ENCODE results near the gene TMEM256. TPM values are rescaled to one million over a fixed set of nuclear protein-coding genes. Genes with fewer than 3 reads are reported as not detected.
A peak's percentile ranks its signal among the peaks of the same experiment; 100 is the strongest.

TMEM256 gene
- total RNA-seq, 1 experiment from 2014 or later, result 151 TPM

DNA sequence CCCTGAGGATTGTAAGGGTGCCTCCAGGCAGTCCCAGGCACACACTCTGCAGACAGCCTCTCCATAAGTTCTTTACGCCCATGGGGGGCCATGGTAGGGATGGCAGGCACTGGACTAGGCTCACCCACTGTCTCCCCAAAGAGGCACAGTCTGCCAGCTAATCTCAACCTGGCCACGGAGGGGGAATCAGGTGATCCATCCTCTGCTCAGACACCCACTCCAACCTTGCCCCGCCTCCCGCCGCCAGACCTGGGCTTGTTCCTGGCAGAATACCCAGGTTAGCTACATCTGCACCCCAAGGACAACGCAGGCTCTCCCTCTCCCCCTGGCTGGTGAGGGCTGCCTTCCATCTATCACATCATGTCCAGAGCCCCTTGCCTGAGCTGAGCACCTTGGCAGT lies 5.0 kb upstream of the TMEM256 start:
- H2BK20ac ChIP-seq (ENCODE audit: low read depth, low read length, poor library complexity, severe bottlenecking), result no peak overlapping the region
- H3K27me3 ChIP-seq (ENCODE audit: insufficient read depth, low read length), result no peaks in the 10 kb centered on the region
- Mint-ChIP-seq H3K27ac (peak overlapping the region in 1 of 3 experiments; percentile 28; a peak in 1 of 7 replicates), H3K4me1 (peaks cover 18 to 38% of the 10 kb centered on the region in 2 experiments), H3K9me3 (peaks cover 0 to 2% of the 10 kb centered on the region in 2 experiments; a peak in 1 of 5 replicates), H3K27me3 (ENCODE audit: low read depth) (no peaks in the 10 kb centered on the region), H3K4me3 (no peak overlapping the region; a peak in 1 of 5 replicates), H3K36me3 (ENCODE audit: insufficient read depth in 1 of 3, low read depth in 3 of 3) (peaks cover 16 to 36% (median 27%) of the 10 kb centered on the region in 3 experiments)
- no peak overlapping the region for H3K56ac ChIP-seq (ENCODE audit: insufficient read length, low read depth, low read length)
- no peaks in the 10 kb centered on the region for H3K79me1 ChIP-seq (ENCODE audit: insufficient read depth, low read depth, low read length, poor library complexity, severe bottlenecking)
- no peak overlapping the region for H3K4ac ChIP-seq (ENCODE audit: low read depth, low read length)
- no peak overlapping the region for H2BK120ac ChIP-seq (ENCODE audit: low read depth, low read length, poor library complexity, severe bottlenecking)
- no peak overlapping the region for H3K27ac ChIP-seq (ENCODE audit: insufficient read length, low read depth, low read length)
- no CpG with 5 or more reads among the region's 6 CpGs for WGBS (ENCODE audit: extremely low coverage, insufficient read length, low lambda C conversion rate)
- no peak overlapping the region for H3T11ph ChIP-seq (ENCODE audit: low read length)
- TF ChIP-seq, protein P1, sequence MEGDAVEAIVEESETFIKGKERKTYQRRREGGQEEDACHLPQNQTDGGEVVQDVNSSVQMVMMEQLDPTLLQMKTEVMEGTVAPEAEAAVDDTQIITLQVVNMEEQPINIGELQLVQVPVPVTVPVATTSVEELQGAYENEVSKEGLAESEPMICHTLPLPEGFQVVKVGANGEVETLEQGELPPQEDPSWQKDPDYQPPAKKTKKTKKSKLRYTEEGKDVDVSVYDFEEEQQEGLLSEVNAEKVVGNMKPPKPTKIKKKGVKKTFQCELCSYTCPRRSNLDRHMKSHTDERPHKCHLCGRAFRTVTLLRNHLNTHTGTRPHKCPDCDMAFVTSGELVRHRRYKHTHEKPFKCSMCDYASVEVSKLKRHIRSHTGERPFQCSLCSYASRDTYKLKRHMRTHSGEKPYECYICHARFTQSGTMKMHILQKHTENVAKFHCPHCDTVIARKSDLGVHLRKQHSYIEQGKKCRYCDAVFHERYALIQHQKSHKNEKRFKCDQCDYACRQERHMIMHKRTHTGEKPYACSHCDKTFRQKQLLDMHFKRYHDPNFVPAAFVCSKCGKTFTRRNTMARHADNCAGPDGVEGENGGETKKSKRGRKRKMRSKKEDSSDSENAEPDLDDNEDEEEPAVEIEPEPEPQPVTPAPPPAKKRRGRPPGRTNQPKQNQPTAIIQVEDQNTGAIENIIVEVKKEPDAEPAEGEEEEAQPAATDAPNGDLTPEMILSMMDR (conservative IDR thresholded peaks at IDR 0.05), result no peak
- H2BK5ac ChIP-seq (ENCODE audit: insufficient read length, low read length), result no peak overlapping the region
- H4K5ac ChIP-seq (ENCODE audit: insufficient read length, low read depth, low read length), result no peak overlapping the region
- no peaks in the 10 kb centered on the region for H3K9me3 ChIP-seq (ENCODE audit: control insufficient read depth, low read depth, low read length)
- H3K79me2 ChIP-seq (ENCODE audit: insufficient read depth, low read length), result no peaks in the 10 kb centered on the region
- no peak overlapping the region for H2AFZ ChIP-seq (ENCODE audit: low read length)
- peaks cover 5% of the 10 kb centered on the region for H3K23me2 ChIP-seq (ENCODE audit: insufficient read length, low read depth, low read length, poor library complexity, severe bottlenecking)
- no peak overlapping the region for H4K8ac ChIP-seq (replicated peaks; ENCODE audit: insufficient read length, low read depth, low read length)
- no peak overlapping the region for H3K9ac ChIP-seq (ENCODE audit: extremely low read depth, insufficient read length, low read length)
- H2BK12ac ChIP-seq (ENCODE audit: insufficient read length, low read depth, low read length), result no peak overlapping the region
- no peak overlapping the region for H2AK5ac ChIP-seq (ENCODE audit: insufficient read length, low read length)
- no peaks in the 10 kb centered on the region for H4K20me1 ChIP-seq (ENCODE audit: control insufficient read depth, insufficient read depth, insufficient read length)
- no peak for DNase-seq
- H3K14ac ChIP-seq (ENCODE audit: insufficient read depth, low read length), result no peak overlapping the region
- no peak overlapping the region for H3K4me2 ChIP-seq (ENCODE audit: insufficient read depth, insufficient read length, low read length)
- H3K4me1 ChIP-seq (ENCODE audit: insufficient read depth, low read length), result no peaks in the 10 kb centered on the region; the same call in 1 of the 2 replicates
- no peak overlapping the region for H4K91ac ChIP-seq (ENCODE audit: insufficient read length, low read depth, low read length)
- no peak overlapping the region for H3K18ac ChIP-seq (ENCODE audit: insufficient read length, low read depth, low read length)
- no peak overlapping the region for H2BK15ac ChIP-seq (ENCODE audit: low read depth, low read length)
- no peak overlapping the region for H3K23ac ChIP-seq (ENCODE audit: insufficient read length, low read depth, low read length)

Measured in H9 (cell line).